ENCODE data around the gene OPALIN.

OPALIN gene

GRCh38 chr10:96389785-96390184, 31.0 kb upstream of the OPALIN start:
- no peaks in the 10 kb centered on the region; the same call in 1 of the 2 replicates for H3K27me3 ChIP-seq (ENCODE audit: control insufficient read depth, insufficient read depth, low read length)
- no peaks in the 10 kb centered on the region for H3K4me1 ChIP-seq (ENCODE audit: control insufficient read depth, insufficient read depth, low read length)
- no peak overlapping the region for H3K4me3 ChIP-seq (ENCODE audit: low read depth, low read length)
- H3K36me3 ChIP-seq (ENCODE audit: control insufficient read depth, insufficient read depth, low read length) = no peaks in the 10 kb centered on the region
- H3K9me3 ChIP-seq (ENCODE audit: control insufficient read depth, insufficient read depth, low read length) = no peaks in the 10 kb centered on the region
- no peak overlapping the region for H3K9ac ChIP-seq (ENCODE audit: low read depth, low read length)
- no peak overlapping the region for H3K27ac ChIP-seq (ENCODE audit: low read depth, low read length)

GRCh38 chr10:96387601-96388000, 28.8 kb upstream of the OPALIN start:
- Histone ChIP-seq H3K36me3 (ENCODE audit: control insufficient read depth, insufficient read depth, low read length) (no peaks in the 10 kb centered on the region), H3K9ac (ENCODE audit: low read depth, low read length) (no peak overlapping the region), H3K9me3 (ENCODE audit: control insufficient read depth, insufficient read depth, low read length) (no peaks in the 10 kb centered on the region), H3K4me3 (ENCODE audit: low read depth, low read length) (no peak overlapping the region), H3K27me3 (ENCODE audit: control insufficient read depth, insufficient read depth, low read length) (no peaks in the 10 kb centered on the region), H3K27ac (ENCODE audit: low read depth, low read length) (no peak overlapping the region), H3K4me1 (ENCODE audit: control insufficient read depth, insufficient read depth, low read length) (no peaks in the 10 kb centered on the region)

- no peak overlapping the region for H3K27ac ChIP-seq (ENCODE audit: low read depth, low read length)
- H3K27me3 ChIP-seq (ENCODE audit: control insufficient read depth, insufficient read depth, low read length) = no peaks in the 10 kb centered on the region
- no peaks in the 10 kb centered on the region for H3K9me3 ChIP-seq (ENCODE audit: control insufficient read depth, insufficient read depth, low read length)
Measured at GRCh38 chr10:96387161-96387560, 28.4 kb upstream of the OPALIN start.

GRCh38 chr10:96384506-96384905, 25.7 kb upstream of the OPALIN start:
- Histone ChIP-seq H3K4me1 (ENCODE audit: control insufficient read depth, insufficient read depth, low read length) (no peaks in the 10 kb centered on the region), H3K27ac (ENCODE audit: low read depth, low read length) (no peak overlapping the region), H3K36me3 (ENCODE audit: control insufficient read depth, insufficient read depth, low read length) (no peaks in the 10 kb centered on the region), H3K27me3 (ENCODE audit: control insufficient read depth, insufficient read depth, low read length) (no peaks in the 10 kb centered on the region), H3K9me3 (ENCODE audit: control insufficient read depth, insufficient read depth, low read length) (no peaks in the 10 kb centered on the region), H3K9ac (ENCODE audit: low read depth, low read length) (no peak overlapping the region), H3K4me3 (ENCODE audit: low read depth, low read length) (no peak overlapping the region)

More at GRCh38 chr10:96387161-96387560, 28.4 kb upstream of the OPALIN start:
- Histone ChIP-seq H3K4me3 (ENCODE audit: low read depth, low read length) (no peak overlapping the region), H3K4me1 (ENCODE audit: control insufficient read depth, insufficient read depth, low read length) (no peaks in the 10 kb centered on the region), H3K36me3 (ENCODE audit: control insufficient read depth, insufficient read depth, low read length) (no peaks in the 10 kb centered on the region), H3K9ac (ENCODE audit: low read depth, low read length) (no peak overlapping the region)

- H3K4me3 ChIP-seq (ENCODE audit: low read depth, low read length) = no peak overlapping the region
- no peaks in the 10 kb centered on the region for H3K36me3 ChIP-seq (ENCODE audit: control insufficient read depth, insufficient read depth, low read length)
- H3K4me1 ChIP-seq (ENCODE audit: control insufficient read depth, insufficient read depth, low read length) = no peaks in the 10 kb centered on the region
- no peak overlapping the region for H3K9ac ChIP-seq (ENCODE audit: low read depth, low read length)
- H3K9me3 ChIP-seq (ENCODE audit: control insufficient read depth, insufficient read depth, low read length) = no peaks in the 10 kb centered on the region
- no peak overlapping the region for H3K27ac ChIP-seq (ENCODE audit: low read depth, low read length)
- H3K27me3 ChIP-seq (ENCODE audit: control insufficient read depth, insufficient read depth, low read length) = no peaks in the 10 kb centered on the region
Measured at GRCh38 chr10:96380821-96381220, 22.0 kb upstream of the OPALIN start.

GRCh38 chr10:96379758-96380157, 21.0 kb upstream of the OPALIN start:
- H3K9ac ChIP-seq (ENCODE audit: low read depth, low read length) = no peak overlapping the region
- no peak overlapping the region for H3K4me3 ChIP-seq (ENCODE audit: low read depth, low read length)
- no peaks in the 10 kb centered on the region for H3K36me3 ChIP-seq (ENCODE audit: control insufficient read depth, insufficient read depth, low read length)
- no peaks in the 10 kb centered on the region for H3K4me1 ChIP-seq (ENCODE audit: control insufficient read depth, insufficient read depth, low read length)
- no peaks in the 10 kb centered on the region for H3K9me3 ChIP-seq (ENCODE audit: control insufficient read depth, insufficient read depth, low read length)
- no peak overlapping the region for H3K27ac ChIP-seq (ENCODE audit: low read depth, low read length)
- H3K27me3 ChIP-seq (ENCODE audit: control insufficient read depth, insufficient read depth, low read length) = no peaks in the 10 kb centered on the region; the same call in 1 of the 2 replicates

- no peaks in the 10 kb centered on the region for H3K9me3 ChIP-seq (ENCODE audit: control insufficient read depth, insufficient read depth, low read length)
- H3K4me1 ChIP-seq (ENCODE audit: control insufficient read depth, insufficient read depth, low read length) = peaks cover 4% of the 10 kb centered on the region; the same call in 1 of the 2 replicates
- peaks cover 6% of the 10 kb centered on the region for H3K27me3 ChIP-seq (ENCODE audit: control insufficient read depth, insufficient read depth, low read length)
- H3K9ac ChIP-seq (ENCODE audit: low read depth, low read length) = no peak overlapping the region
- H3K4me3 ChIP-seq (ENCODE audit: low read depth, low read length) = no peak overlapping the region
- H3K36me3 ChIP-seq (ENCODE audit: control insufficient read depth, insufficient read depth, low read length) = no peaks in the 10 kb centered on the region
- H3K27ac ChIP-seq (ENCODE audit: low read depth, low read length) = no peak overlapping the region
Measured at GRCh38 chr10:96378741-96379140, 19.9 kb upstream of the OPALIN start.

- peaks cover 4% of the 10 kb centered on the region; the same call in 1 of the 2 replicates for H3K4me1 ChIP-seq (ENCODE audit: control insufficient read depth, insufficient read depth, low read length)
- H3K27ac ChIP-seq (ENCODE audit: low read depth, low read length) = no peak overlapping the region
- no peak overlapping the region for H3K9ac ChIP-seq (ENCODE audit: low read depth, low read length)
- peaks cover 6% of the 10 kb centered on the region for H3K27me3 ChIP-seq (ENCODE audit: control insufficient read depth, insufficient read depth, low read length)
- no peaks in the 10 kb centered on the region for H3K36me3 ChIP-seq (ENCODE audit: control insufficient read depth, insufficient read depth, low read length)
- no peak overlapping the region for H3K4me3 ChIP-seq (ENCODE audit: low read depth, low read length)
- H3K9me3 ChIP-seq (ENCODE audit: control insufficient read depth, insufficient read depth, low read length) = no peaks in the 10 kb centered on the region
Measured at GRCh38 chr10:96377816-96378294, 19.1 kb upstream of the OPALIN start.

DNA sequence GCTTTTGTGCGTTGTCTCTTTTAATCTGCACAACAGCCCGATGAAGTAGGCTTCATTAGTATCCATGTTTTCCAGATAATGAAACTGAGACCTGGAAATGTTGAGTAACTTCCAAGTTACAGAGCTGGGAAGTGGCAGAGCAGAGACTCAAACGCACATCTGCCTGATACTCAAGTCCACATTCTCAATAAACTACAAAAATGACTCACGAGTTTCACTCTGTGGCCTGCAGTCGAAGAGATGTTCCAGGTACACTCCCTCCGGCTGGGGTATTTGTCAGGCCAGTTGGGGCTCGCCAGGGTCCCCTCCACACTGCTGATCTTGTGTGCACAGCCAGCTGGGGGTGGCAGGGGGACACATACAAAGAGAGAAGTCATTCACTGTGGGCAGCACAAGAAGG, 17.7 kb upstream of the OPALIN start:
- no peak overlapping the region for H3K9ac ChIP-seq (ENCODE audit: low read depth, low read length)
- no peak overlapping the region for H3K27ac ChIP-seq (ENCODE audit: low read depth, low read length)
- H3K4me1 ChIP-seq (ENCODE audit: control insufficient read depth, insufficient read depth, low read length) = peaks cover 4% of the 10 kb centered on the region; the same call in 1 of the 2 replicates
- H3K36me3 ChIP-seq (ENCODE audit: control insufficient read depth, insufficient read depth, low read length) = no peaks in the 10 kb centered on the region
- H3K27me3 ChIP-seq (ENCODE audit: control insufficient read depth, insufficient read depth, low read length) = peaks cover 6% of the 10 kb centered on the region
- H3K9me3 ChIP-seq (ENCODE audit: control insufficient read depth, insufficient read depth, low read length) = no peaks in the 10 kb centered on the region
- no peak overlapping the region for H3K4me3 ChIP-seq (ENCODE audit: low read depth, low read length)

DNA sequence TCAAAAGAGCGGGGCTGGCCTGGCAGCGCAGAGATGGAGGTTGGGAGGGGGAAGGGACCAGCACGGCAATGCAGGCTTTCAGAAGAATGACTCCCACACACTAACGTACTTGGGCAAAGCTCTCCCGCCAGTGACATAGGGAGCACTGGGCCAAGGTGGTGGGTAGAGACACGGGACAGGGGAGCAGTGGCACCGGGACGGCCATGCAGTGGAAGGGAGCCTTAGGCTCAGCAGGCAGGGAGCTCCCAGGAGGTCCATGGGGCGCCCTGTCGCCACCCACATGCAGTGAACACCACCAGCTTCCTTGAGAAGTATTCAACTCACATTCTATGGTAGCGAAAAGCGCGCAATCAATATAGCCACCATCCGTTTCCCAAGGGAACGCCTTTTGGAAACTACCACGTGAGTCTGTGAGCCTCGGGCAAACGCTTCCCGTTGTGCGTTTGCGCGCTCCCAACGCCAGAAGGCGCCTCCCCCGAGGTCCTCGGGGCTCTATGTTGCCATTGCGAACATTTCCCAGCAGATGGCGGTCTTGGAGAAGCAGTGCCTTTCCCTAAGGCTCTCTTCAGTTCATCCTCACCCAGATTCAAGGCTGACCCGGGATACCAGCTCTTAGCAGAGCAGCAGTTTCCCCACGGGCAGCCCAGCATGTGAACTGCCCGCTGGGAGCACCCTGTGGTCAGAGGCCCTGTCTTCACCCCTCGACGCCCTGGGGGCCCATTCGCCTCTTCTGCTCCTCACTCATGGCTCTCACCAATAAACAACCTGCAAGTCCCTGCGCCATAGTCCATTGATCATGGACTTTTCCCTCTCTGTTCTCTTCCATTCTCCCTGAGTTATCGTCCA, 16.4 kb upstream of the OPALIN start:
- peaks cover 6% of the 10 kb centered on the region for H3K27me3 ChIP-seq (ENCODE audit: control insufficient read depth, insufficient read depth, low read length)
- H3K9ac ChIP-seq (ENCODE audit: low read depth, low read length) = no peak overlapping the region
- H3K27ac ChIP-seq (ENCODE audit: low read depth, low read length) = no peak overlapping the region
- peak overlapping the region; percentile 52 for H3K4me3 ChIP-seq (ENCODE audit: low read depth, low read length)
- no peaks in the 10 kb centered on the region for H3K36me3 ChIP-seq (ENCODE audit: control insufficient read depth, insufficient read depth, low read length)
- no peaks in the 10 kb centered on the region for H3K9me3 ChIP-seq (ENCODE audit: control insufficient read depth, insufficient read depth, low read length)
- peaks cover 4% of the 10 kb centered on the region; the same call in 1 of the 2 replicates for H3K4me1 ChIP-seq (ENCODE audit: control insufficient read depth, insufficient read depth, low read length)

DNA sequence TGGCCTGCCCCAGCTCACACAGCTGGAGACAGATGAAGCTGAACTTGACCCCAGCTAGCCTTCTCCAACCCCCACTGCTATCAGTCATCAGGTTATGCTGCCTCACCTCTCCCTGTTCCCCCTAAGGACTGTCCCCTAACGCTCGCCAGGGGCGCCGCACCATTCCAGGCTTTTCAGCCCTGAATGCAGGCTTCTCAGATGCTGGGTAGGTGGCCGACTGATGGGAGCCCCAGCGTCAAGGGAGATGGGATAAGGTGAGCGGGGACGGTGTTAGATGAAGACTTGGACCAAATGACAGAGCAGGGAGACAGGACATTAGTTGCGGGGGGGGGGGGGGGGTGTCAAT, 15.8 kb upstream of the OPALIN start:
- Histone ChIP-seq H3K27me3 (ENCODE audit: control insufficient read depth, insufficient read depth, low read length) (peaks cover 6% of the 10 kb centered on the region), H3K9me3 (ENCODE audit: control insufficient read depth, insufficient read depth, low read length) (no peaks in the 10 kb centered on the region), H3K4me3 (ENCODE audit: low read depth, low read length) (0 out of 2 replicates have a peak overlapping the region, but pooled peaks have one; percentile 52), H3K4me1 (ENCODE audit: control insufficient read depth, insufficient read depth, low read length) (peaks cover 4% of the 10 kb centered on the region; the same call in 1 of the 2 replicates), H3K27ac (ENCODE audit: low read depth, low read length) (no peak overlapping the region), H3K9ac (ENCODE audit: low read depth, low read length) (no peak overlapping the region), H3K36me3 (ENCODE audit: control insufficient read depth, insufficient read depth, low read length) (no peaks in the 10 kb centered on the region)

Data from HUES48 (cell line).